Measurements from ENCODE around the gene CKS1B. TPM values are rescaled to one million over a fixed set of nuclear protein-coding genes. Genes with fewer than 3 reads are reported as not detected.

The CKS1B gene
- total RNA-seq, 1 experiment from 2014 or later: 248 TPM

DNA sequence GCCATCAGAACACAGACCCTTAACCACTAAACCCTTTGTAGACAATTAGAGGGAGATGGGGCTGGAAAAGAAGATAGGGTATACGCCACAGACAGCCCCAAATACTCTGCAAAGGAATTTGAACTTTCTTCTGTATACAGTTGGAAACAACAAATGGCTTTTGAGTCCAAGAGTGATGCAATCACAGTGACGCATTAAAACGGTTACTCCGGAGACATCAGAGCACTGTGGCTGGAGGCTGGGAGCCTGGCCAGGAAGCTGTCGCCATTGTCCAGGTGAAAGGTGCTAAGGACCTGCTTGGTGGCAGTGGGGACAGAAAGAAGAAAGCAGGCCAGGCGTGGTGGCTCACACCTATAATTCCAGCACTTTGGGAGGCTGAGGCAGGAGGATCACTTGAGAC lies 12.8 kb downstream of the CKS1B start:
- no peak for DNase-seq (ENCODE audit: low spot score)

DNA sequence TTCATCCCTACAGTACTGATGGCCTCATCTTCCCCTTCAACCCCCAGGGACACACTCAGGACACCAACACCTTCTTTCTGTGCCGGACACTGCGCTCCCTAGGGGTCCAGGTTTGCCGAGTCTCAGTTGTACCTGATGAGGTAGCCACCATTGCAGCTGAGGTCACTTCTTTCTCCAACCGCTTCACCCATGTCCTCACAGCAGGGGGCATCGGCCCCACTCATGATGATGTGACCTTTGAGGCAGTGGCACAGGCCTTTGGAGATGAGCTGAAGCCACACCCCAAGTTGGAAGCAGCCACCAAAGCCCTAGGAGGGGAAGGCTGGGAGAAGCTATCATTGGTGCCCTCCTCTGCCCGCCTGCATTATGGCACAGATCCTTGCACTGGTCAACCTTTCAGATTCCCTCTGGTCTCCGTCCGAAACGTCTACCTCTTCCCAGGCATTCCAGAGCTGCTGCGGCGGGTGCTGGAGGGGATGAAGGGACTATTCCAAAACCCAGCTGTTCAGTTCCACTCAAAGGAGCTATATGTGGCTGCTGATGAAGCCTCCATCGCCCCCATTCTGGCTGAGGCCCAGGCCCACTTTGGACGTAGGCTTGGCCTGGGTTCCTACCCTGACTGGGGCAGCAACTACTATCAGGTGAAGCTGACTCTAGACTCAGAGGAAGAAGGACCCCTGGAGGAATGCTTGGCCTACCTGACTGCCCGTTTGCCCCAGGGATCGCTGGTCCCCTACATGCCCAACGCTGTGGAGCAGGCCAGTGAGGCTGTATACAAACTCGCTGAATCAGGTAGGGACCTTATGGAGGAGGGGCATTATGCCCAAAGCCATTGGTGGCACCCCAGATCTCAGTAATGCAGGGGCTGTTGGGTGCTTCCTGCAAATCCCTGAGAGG lies 13.8 kb downstream of the CKS1B start:
- no peak for DNase-seq (ENCODE audit: low spot score)

DNA sequence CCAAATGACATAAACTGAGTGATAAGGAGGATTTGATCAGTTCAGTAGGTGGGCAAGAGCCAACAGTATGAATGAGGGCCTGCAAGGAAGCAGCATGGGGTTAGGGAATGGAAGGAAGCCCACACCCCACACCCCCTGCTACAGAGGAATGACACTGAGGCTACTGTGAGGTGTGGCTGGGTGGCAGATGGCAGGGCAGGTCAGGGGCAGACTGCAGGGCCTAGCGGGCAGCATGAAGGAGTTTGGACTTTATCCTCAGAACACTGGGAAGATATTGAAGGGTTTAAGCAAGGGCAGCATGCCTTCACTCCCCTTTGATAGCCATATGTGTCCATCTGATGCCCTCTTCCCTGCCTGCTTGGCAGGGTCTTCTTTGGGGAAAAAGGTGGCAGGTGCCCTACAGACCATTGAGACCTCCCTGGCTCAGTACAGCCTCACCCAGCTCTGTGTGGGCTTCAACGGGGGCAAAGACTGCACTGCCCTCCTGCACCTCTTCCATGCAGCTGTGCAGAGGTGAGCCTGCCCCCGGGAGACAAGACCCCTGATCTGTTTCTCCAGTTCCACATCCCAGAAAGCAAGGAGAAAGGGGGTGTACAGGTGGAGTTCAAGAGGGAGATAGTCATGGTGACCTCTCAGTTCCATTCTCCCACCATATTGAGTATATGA lies 14.8 kb downstream of the CKS1B start:
- DNase-seq (ENCODE audit: low spot score): no peak

DNA sequence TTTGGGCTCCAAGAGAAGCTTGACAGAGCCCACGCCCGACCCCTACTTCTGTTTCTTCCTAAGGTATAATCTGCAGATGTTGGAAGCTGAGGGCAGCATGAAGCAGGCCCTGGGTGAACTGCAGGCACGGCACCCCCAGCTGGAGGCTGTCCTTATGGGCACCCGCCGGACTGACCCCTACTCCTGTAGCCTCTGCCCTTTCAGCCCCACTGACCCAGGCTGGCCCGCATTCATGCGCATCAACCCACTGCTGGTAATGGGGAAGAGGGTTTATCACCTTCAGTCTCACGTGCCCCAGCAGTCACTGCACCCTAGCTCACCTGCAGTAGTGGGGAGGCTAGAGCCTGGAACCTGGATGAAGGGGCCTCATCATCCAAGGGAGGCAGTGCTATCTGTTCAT lies 15.8 kb downstream of the CKS1B start:
- DNase-seq (ENCODE audit: low spot score): no peak

DNA sequence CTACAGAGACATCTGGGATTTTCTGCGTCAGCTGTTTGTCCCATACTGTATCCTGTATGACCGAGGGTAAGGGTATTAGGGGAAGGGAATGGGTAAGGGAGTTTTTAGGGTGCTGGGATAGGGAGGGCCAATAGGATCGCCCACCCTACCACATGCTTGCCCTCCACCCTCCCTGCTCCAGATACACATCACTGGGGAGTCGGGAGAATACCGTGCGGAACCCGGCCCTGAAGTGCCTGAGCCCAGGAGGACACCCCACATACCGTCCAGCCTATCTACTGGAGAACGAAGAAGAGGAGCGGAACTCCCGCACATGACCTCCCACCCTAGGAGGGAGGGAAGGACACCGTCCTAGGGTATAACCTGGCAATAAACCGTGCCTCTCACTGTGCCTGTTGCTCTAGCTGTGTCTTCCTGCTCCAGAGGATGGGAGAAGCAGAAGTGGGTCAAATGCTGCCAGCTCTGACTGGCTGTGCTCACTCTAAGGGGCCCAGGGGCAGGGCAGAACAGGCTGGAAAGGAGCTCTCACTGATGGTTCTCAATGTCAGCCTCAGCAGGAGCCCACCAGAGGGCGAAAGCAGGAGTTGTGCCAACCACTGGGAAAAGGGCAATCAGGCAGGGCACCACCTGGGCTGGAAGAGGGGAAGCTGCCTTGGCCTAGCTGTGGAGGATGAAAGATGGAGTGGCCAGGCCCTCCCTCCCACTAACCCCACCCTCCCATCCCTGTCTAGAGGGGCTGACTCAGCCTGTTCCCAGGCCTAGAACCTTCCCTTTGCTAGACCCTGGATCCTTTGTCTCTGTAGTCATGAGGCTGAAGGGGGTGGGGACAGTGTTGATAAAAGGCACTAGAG lies 18.5 kb downstream of the CKS1B start:
- peak; percentile 49 for DNase-seq (ENCODE audit: low spot score)

DNA sequence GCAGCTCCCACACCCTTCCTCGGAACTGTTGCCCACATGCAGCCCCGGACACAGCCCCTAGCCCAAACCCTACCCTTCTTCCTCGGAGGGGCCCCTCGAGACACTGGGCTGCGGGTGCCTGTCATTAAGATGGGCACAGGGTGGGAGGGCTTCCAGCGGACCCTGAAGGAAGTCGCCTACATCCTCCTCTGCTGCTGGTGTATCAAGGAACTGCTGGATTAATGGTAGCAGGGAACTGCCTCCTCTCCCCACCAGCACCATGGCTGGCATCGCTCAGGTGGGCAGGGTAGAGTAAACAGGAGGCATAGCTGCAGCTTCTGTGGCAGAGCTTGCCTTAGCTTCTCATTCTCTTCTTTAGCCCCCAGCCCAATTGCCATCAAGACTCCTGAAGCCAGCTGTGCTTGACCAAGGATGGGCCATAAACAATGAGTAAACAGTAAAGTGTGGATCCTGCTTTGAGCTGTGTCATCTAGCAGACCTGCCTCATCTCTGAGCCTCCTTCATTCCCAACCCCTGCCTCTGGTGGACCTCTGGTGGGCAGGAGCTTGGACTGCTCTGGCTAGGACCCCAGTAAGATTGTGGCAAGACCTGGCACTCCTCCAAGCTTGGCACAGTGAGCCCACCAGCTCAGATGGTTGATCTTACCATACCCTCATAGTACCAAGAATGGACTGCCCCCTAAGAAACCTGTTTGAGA lies 19.2 kb downstream of the CKS1B start, which contains the start of gene LENEP:
Gene LENEP, plus strand, starts transcription at position 15 of the 697 bp plus-strand sequence. Its CDS starts 22 bp downstream, at position 37.
- DNase-seq (ENCODE audit: low spot score): no peak

DNA sequence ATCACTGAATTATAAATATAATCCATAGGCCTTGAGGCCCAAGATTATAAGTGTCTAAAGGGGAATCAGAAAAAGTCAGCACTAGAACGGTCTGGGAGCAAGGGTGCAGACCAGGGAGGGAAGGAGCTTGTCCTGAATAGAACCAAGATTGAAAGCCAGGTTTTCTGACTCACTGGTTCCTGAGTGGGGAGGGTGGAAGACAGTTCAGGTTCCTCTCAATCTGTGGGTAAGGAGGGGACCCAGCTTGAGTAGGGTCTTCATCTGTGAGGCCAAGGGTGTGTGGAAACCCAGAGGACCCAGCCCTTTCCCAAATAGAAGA lies 19.7 kb downstream of the CKS1B start:
- DNase-seq (ENCODE audit: low spot score): no peak

DNA sequence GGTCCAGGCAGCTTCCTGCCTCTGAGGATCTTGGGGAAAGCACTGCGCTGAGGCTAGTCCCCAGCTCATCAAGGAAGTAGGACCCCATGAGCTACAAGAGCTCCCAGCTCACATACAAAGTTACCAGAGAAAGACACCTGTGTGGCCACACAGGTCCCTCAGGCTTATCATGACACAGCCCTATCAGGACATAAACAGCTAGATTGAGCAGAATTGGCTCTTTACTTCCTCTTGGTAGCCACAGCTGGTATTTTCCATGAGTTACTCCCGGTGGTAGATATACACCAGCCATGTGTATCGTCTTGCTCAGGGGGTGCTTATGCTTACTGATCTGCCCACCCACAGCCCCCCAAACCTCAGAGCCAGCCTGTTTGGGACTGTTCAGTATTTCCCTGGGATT lies 20.1 kb downstream of the CKS1B start:
- DNase-seq (ENCODE audit: low spot score): no peak

DNA sequence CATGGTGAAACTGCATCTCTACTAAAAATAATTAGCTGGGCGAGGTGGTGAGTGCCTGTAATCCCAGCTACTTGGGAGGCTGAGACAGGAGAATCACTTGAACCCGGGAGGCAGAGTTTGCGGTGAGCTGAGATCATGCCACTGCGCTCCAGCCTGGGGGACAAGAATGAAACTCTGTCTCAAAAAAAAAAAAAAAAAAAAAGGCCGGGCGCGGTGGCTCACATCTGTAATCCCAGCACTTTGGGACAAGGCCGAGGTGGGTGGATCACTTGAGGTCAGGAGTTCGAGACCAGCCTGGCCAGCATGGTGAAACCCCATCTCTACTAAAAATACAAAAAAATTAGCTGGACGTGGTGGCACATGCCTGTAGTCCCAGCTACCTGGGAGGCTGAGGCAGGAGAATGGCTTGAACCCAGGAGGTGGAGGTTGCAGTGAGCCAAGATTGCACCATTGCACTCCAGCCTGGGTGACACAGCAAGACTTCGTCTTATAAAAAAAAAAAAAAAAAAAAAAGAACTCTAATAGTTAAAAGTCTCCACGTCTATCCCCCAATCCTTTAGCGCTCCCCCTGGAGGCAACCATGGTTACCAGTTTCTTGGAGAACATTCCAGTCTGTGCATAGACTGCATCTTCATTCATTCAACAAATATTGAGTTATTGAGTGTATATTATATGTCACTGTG lies 21.0 kb downstream of the CKS1B start:
- DNase-seq (ENCODE audit: low spot score): peak; percentile 81

DNA sequence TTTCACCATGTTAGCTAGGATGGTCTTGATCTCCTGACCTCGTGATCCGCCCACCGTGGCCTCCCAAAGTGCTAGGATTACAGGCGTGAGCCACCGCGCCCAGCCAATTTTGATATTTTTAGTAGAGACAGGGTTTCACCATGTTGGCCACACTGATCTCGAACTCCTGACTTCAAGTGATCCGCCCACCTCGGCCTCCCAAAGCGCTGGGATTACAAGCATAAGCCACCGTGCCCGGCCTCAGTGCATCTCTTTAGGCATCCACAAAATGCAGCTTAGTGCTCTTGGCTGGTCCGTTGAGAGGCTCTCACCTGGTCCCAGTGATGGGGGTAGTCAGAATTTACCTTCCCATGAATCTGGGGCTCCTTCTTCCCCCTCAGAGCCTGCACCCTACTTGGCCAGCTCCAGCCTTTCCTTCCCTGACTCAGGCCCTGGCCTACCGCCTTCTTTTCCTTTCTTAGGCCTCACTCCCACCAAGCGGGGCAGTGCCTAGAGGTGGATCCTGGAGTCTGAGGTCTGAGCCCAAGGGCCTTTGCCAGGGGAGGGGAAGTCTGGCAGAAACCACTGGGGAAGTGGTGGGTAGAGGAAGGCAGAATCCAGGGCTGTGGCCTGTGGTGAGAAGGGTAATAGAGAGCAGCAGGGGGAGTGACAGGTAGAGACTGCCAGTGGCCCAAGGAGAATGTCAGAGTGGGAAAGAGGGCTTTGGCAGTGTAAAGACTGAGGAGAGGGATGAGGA lies 22.7 kb downstream of the CKS1B start:
- no peak for DNase-seq (ENCODE audit: low spot score)

DNA sequence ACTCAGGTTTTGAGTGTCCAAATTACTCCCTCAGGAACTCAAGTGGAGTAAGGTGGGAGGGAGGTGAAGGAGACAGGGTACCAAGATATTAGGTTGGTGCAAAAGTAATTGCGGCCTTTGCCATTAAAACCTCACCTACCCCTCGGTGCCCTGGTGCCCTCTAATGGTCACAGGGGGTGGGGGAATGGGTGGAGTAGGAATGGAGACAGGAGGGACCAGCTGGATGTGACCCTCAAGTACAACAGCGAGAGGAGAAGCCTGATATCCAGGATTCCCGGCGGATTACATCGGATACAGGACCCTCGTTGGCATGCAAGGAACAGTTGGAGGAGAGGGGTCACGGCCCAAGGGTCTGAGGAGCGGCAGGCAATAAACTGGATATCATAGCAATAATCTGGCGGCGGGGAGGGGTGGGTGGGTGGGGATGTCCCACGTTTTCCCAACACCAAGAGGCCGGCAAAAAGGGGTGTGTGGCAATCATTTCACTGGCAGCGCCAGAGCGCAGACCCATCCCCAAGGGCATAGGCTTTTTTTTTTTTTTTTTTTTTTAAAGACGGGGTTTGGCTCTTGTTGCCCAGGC lies 23.8 kb downstream of the CKS1B start:
- no peak for DNase-seq (ENCODE audit: low spot score)

DNA sequence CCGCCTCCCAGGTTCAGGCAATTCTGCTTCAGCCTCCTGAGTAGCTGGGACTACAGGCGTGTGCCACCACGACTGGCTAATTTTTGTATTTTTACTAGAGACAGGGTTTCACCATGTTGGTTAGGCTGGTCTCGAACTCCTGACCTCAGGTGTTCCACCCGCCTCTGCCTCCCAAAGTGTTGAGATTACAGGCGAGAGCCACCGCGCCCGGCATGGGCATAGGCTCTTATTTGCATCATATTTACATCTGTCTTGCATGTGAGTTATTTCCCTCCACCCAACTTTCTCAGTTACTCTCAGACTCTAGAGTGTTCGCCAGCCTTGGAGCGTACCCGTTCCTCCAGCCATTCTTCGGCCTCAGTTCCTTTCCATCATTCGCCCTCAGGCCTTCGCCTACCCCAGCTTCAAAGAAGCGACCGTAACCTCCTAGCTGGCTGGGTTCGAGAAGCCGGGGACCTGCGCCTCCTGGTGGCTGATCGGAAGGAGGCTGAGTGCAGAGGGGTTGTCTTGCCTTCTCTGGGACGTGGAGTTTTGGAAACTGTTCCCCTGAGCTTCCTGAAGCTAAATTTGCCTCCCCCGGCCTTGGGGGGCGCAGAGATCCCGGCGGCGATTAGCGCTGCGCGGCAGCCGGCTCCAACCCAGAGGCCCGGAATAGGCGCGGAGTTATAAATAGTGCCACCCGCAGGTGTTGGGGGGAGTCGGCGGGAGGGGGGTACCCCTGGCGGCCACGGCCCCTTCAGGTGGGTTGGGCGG lies 24.5 kb downstream of the CKS1B start:
- DNase-seq (ENCODE audit: low spot score): no peak

DNA sequence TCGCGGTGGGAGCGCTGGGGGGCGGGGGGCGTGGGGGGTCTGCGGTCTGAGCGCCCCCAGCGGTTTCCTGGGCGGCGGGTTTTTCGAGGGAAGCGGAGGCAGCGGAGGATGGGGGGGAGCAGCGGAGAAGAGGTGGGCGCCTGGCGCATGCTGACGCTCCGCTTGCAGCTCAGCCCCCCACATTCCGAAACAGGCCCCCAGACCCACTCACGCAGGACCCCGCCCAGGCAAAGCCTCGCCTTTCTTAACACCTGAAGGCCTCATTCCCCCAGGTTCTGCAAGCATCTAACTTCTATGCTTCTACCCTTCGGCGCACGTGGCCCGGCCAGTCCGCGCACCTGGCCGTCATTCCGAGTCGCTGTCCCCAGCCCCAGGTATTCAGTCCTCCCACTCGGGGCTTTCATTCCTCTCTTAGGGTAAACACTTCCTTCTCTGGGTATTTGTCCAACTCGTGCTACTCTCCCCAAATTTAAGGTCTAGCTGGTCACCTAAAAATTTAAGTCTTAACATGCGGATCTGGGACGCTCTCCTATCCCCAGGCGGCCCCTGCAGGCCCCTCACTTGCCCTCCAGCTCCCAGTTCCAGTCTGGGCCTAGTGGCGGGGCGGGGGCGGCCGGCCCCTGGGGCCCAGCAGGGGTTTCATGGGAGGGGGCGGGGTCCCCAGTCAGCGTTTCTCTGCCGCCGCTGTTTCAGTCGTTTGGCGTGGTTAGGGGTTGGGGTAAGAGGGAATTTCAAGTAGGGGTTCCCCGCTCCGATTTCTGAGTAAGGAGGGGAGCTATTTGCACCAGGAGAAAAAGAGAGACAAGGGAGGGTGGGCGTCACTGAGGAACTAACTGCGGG lies 25.3 kb downstream of the CKS1B start:
- no peak for DNase-seq (ENCODE audit: low spot score)

DNA sequence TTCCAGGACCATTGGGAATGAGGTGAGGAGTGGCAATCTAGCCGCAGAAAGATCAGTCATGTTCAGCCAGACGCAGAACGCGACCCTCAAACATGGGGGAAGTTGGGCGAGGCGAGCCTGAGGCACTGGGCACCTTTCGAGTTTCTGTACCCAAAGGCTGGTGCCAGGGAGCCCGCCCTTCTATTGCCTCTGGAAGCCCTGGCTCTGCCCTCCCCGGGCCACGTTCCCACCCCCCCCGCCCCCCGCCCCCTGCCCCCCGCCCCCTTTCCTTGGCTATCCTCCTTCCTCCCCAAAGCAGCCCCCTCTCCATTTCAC lies 25.9 kb downstream of the CKS1B start:
- no peak for DNase-seq (ENCODE audit: low spot score)

DNA sequence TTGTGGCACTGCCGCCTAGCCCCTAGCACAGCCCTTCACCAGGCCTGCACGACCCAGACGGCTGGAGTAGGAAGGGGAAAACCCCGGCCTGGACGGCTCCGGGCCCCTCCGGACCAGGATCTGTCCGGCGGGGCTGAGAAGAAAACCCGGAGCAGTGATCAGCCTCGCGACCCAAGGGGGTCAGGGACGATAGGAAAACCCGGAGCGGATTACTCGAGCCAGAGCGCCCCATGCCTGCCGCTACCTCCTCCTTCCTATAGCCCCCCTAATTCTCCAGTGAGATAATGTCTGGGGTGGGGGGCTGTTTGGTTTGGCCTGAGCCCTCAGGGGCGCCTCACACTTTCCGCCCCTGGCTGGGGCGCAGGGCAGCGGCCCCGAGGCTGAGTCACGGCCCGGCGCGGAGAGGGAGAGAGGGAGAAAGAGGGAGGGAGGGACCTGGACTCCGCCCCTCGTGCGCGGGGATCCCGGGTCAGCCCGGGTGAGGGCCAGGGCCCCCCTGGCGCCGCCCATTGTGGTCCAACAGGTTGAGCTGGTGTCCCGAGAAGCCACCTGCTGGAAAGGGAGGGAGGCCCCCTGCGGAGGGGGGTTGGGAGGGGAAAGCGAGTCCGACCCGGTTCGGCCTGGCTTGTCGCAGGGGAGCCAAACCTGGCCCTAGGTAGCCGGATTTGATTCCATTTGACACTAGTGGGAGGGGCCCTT lies 26.4 kb downstream of the CKS1B start:
- DNase-seq (ENCODE audit: low spot score): peak; percentile 79

DNA sequence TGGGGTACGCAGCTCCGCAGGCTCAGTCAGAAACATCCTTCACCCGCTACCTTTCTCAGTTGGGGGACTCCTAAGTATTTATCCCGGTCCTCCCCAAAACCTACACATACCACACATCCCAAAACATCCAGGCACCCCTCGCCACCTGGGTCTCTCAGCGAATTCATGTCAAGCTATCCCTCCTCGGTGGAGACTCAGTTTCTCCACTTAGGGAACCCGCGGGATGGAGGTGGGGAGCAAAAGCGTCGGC lies 26.9 kb downstream of the CKS1B start:
- no peak for DNase-seq (ENCODE audit: low spot score)

DNA sequence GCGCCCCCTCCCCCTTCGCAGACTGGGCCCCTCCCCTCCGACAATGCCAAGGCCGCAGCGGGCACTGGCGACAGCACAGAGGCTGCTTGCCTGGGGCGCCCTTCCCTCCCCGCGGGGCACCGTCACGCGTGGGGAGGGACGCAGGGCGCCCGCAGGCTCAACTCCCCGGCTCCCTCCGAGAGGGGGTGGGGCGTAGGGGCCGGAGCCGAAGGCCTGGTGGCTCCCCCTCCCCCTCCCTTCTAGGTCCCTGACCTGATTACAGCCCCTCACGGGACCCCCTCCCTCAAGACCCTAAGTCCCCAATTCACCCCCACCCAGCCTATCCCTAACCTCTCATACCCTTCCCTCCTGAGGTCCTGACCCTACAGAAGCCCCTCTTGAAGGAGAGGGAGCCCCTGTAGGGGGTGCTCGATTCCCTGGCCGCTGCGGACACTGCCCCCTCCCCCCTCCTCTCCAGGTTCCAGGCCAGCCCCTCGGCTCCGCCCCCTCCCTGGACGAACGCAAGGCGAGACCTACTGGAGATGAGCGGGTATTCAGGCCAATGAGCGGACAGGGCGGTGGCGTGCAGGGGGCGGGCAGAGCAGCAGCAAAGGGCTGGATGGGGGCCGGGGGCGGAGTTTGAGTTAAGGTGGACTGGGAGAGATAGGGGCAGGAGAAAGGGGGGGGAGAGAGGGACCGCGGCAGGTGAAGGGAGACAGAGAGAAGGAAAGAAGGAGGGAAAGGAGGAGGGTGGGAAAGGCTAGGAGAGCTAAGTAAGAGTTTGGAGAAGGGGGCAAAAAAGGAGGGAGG lies 27.4 kb downstream of the CKS1B start:
- DNase-seq (ENCODE audit: low spot score): peak; percentile 99

Data from H4 (cell line).